Measurements from ENCODE around the gene SYT7. TPM values are rescaled to one million over a fixed set of nuclear protein-coding genes. Genes with fewer than 3 reads are reported as not detected.
A peak's percentile ranks its signal among the peaks of the same experiment; 100 is the strongest.

SYT7 gene
- total and polyA plus RNA-seq, 8 donors = 2.1 to 8.4 (median 6.8) TPM

DNA sequence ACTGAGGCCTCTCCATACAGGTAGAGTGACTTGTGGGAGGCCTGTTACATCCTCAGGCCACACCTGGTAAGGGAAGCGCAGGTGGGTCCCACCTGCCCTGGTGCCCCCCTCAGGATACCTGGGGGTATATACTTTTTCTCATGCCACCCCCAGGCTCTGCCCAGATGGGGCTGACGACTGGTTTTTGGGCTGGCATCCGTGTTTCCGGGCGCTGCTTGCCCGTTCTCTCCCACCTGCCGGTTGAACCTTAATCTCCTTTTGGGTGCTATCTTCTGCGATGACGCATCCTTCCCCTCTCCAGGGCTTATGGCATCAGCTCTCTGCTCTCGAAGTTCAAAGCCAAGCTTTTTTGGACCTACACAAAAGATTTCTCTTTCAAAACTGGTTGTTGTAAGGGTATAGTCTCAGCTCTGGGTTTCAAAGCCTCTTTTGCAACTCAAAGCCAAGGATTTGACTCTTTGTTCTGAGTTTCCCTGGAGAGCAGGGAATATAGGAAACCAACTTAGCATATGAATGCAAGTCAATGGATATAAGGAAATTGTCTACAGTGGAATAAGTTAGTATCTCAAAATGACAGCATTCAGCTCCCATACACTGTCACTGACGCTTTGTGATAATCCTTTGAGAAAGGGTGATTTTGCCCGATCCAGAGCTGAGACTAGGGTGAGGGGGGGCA, 80.9 kb downstream of the SYT7 start:
- intact Hi-C loops (cut with DNase I) = no loop called here
- DNase-seq (no peak), ATAC-seq (no peak)

DNA sequence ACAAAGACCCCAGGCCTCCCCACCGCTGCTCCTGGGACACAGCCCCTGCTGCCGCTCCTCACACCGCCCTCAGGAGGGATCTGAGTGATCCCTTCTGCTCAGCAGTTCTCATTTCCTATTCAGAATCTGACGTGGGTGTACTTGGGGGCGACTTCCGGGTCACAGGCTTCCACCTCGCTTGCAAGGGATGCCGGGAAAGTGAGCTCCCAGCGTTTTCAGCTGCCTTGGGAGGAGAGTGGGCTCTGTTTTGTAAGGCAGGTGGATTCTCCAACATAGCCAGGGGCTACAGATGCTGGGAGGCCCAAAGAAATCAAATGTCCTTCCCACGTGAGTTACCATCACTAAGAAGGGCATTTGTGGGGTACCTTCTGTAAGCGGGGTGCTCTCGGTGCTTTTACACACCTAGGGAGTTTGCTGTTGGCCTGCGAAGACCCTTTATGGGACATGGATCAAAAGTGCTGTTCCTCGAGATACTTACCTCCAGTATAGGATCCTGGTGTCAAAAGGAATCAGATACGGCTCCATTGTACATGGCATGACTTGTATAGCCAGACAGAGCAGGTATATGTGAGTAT, 82.0 kb downstream of the SYT7 start:
- H3K9me3 ChIP-seq = no peaks in the 10 kb centered on the region
- DNase-seq (peak in 1 of 4 donors; percentile 48), ATAC-seq (no peak)
- no peaks in the 10 kb centered on the region for H3K4me1 ChIP-seq
- no peak overlapping the region for H3K27ac ChIP-seq
- no peak overlapping the region for H3K4me3 ChIP-seq
- H3K27me3 ChIP-seq = no peaks in the 10 kb centered on the region
- TF ChIP-seq, protein P1, sequence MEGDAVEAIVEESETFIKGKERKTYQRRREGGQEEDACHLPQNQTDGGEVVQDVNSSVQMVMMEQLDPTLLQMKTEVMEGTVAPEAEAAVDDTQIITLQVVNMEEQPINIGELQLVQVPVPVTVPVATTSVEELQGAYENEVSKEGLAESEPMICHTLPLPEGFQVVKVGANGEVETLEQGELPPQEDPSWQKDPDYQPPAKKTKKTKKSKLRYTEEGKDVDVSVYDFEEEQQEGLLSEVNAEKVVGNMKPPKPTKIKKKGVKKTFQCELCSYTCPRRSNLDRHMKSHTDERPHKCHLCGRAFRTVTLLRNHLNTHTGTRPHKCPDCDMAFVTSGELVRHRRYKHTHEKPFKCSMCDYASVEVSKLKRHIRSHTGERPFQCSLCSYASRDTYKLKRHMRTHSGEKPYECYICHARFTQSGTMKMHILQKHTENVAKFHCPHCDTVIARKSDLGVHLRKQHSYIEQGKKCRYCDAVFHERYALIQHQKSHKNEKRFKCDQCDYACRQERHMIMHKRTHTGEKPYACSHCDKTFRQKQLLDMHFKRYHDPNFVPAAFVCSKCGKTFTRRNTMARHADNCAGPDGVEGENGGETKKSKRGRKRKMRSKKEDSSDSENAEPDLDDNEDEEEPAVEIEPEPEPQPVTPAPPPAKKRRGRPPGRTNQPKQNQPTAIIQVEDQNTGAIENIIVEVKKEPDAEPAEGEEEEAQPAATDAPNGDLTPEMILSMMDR (IDR thresholded peaks at IDR 0.05) = no peak
- no peaks in the 10 kb centered on the region for H3K36me3 ChIP-seq
- intact Hi-C loops (cut with DNase I) = no loop called here

More for the DNA sequence above, 80.9 kb downstream of the SYT7 start:
- Histone ChIP-seq H3K4me3 (no peak overlapping the region), H3K27ac (no peak overlapping the region), H3K4me1 (no peaks in the 10 kb centered on the region), H3K27me3 (peaks cover 0 to 2% of the 10 kb centered on the region in 2 donors), H3K9me3 (no peaks in the 10 kb centered on the region), H3K36me3 (no peaks in the 10 kb centered on the region)
- TF ChIP-seq, protein P1 (IDR thresholded peaks at IDR 0.05) = no peak

DNA sequence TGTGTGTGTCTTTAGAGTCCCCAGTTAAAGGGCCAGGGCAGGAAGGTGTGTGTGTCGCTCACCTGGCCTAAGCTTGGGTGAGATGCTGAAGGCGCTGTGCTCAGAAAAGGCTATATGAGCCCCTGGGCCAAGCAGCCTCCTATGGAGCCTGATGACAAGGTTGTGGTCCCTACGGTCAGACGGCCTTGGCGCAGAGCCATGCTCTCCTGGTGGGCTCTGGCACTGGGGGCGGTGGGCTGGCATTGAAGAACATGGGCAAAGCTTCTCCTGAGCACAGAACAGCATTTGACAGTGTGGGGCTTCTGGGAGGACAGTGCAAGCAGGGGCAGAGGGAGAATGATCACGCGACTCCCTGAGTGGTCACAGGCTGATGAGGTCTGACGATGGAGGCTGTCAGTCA, 83.0 kb downstream of the SYT7 start:
- H3K36me3 ChIP-seq = no peaks in the 10 kb centered on the region
- TF ChIP-seq, protein P1 (IDR thresholded peaks at IDR 0.05) = no peak

DNA sequence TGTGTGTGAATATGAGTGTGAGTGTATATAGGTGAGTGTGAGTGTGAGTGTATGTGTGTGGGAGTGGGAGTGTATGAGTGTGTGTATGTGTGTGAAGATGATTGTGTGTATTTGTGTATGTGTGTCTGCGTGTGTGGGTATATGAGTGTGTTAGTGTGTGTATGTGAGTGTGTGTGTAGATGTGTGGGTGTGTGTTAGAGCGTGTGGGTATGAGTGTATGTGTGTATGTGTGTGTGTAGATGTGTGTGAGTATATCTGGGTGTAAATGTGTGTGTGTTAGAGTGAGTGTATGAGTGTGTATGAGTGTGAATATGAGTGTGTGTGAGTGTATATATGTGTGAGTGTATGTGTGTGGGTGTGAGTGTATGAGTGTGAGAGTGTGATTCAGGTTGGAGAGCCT, 83.4 kb downstream of the SYT7 start:
- ATAC-seq (no peak), DNase-seq (no peak)
- TF ChIP-seq, protein P1 (IDR thresholded peaks at IDR 0.05) = no peak
- H3K36me3 ChIP-seq = no peaks in the 10 kb centered on the region
- no peak overlapping the region for H3K4me3 ChIP-seq
- no peaks in the 10 kb centered on the region for H3K9me3 ChIP-seq
- intact Hi-C loops (cut with DNase I) = no loop called here
- H3K27me3 ChIP-seq = no peaks in the 10 kb centered on the region
- no peaks in the 10 kb centered on the region for H3K4me1 ChIP-seq
- H3K27ac ChIP-seq = no peak overlapping the region

More for the DNA sequence above, 83.0 kb downstream of the SYT7 start:
- H3K27me3 ChIP-seq = no peaks in the 10 kb centered on the region
- no peaks in the 10 kb centered on the region for H3K4me1 ChIP-seq
- no peak for ATAC-seq
- H3K9me3 ChIP-seq = no peaks in the 10 kb centered on the region
- DNase-seq = peak in 1 of 4 donors; percentile 60
- H3K4me3 ChIP-seq = no peak overlapping the region
- H3K27ac ChIP-seq = no peak overlapping the region
- intact Hi-C loops (cut with DNase I) = no loop called here

DNA sequence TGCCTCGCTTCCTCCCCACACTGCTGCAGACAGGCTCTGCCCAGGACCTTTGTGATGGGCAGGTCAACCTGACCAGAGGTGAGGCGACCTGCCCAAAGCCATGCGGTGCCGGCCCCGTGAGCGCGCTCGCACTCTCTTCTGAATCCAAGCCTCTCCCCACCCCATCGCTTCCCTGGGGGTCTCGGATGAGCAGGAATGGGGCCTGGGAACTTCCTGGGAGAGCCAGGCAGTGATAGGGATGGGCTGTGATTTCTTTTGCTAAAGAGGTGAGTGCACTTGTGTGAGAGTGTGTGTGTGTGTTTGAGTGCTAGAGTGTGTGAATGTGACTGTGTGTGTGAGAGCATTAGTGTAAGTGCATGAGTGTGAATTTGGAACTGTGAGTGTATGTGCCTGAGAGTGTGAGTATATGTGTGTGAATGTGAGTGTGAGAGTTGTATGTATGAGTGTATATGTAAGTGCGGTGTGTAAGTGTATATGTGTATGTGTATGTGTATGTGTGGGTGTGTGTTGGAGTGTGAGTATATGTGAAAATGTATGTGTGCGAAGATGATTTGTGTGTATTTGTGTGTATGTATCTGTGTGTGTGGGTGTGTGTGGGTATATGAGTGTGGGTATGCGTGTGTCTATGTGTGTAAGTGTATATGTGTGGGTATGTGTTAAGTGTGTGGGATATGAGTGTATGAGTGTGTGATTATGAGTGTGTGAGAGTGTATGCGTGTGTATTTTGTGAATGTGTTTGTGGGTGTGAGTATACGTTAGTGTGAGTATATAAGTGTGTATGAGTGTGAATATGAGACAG, 84.1 kb downstream of the SYT7 start:
- H3K27me3 ChIP-seq = no peaks in the 10 kb centered on the region
- H3K4me3 ChIP-seq = no peak overlapping the region
- intact Hi-C loops (cut with DNase I) = no loop called here
- DNase-seq (peak in 1 of 4 donors; percentile 45), ATAC-seq (no peak)
- no peaks in the 10 kb centered on the region for H3K9me3 ChIP-seq
- TF ChIP-seq, protein P1 (IDR thresholded peaks at IDR 0.05) = no peak
- no peaks in the 10 kb centered on the region for H3K36me3 ChIP-seq
- H3K4me1 ChIP-seq = no peaks in the 10 kb centered on the region
- no peak overlapping the region for H3K27ac ChIP-seq

Measured in left lung (tissue), 10 donors.